H1 (cell line): ENCODE results near the gene KBTBD13. TPM values are rescaled to one million over a fixed set of nuclear protein-coding genes. Genes with fewer than 3 reads are reported as not detected.

Experiments used
- CTCF ChIA-PET: fragments of 300-600 bp; sonication (Branson Sonifier 250); formaldehyde crosslinking; loops from one replicate; lab custom pipeline; 2021; ENCODE audit not compliant: partially characterized antibody; lab: Charles Lee
- POLR2A ChIA-PET: fragments of 300-600 bp; sonication (Branson Sonifier 250); formaldehyde crosslinking; loops from one replicate; lab custom pipeline; 2021; ENCODE audit warnings: inconsistent platforms; ENCODE audit not compliant: partially characterized antibody; lab: Charles Lee
- DNase-seq, 2 experiments: peaks; one replicate each; pipeline versions ENCODE4 v3.0.0 to v3.0.0-alpha.2; 2010 to 2022; ENCODE audit warnings: low spot score in 2 of 2, low read depth in 1 of 2, mixed read lengths in 1 of 2
- FAIRE-seq: peaks from 2 replicates; lab custom pipeline; 2011; peaks lifted over from hg19 to GRCh38; lab: Jason Lieb, UNC
- H2AFZ ChIP-seq: 2 replicates; pipeline ENCODE4 v1.8.1; 2012; ENCODE audit warnings: low read length, inconsistent platforms
- H2AK5ac ChIP-seq: 2 replicates; pipeline ENCODE4 v1.6.1; 2013; ENCODE audit warnings: low read depth, low read length
- H2BK120ac ChIP-seq: replicated peaks from 2 replicates; pipeline ENCODE3; 2013; ENCODE audit warnings: low read depth, low read length, inconsistent platforms
- H2BK12ac ChIP-seq: 2 replicates; pipeline ENCODE4 v1.6.1; 2013; ENCODE audit warnings: low read depth, low read length
- H2BK15ac ChIP-seq: 2 replicates; pipeline ENCODE4 v1.6.1; 2013; ENCODE audit warnings: low read length
- H2BK20ac ChIP-seq: 2 replicates; pipeline ENCODE4 v1.6.1; 2013; ENCODE audit warnings: low read length
- H2BK5ac ChIP-seq: 2 replicates; pipeline ENCODE4 v1.6.1; 2013; ENCODE audit warnings: low read depth, low read length
- H3K14ac ChIP-seq: 2 replicates; pipeline ENCODE4 v1.6.1; 2013; ENCODE audit warnings: inconsistent platforms; ENCODE audit not compliant: insufficient read length
- H3K18ac ChIP-seq: 2 replicates; pipeline ENCODE4 v1.6.1; 2013; ENCODE audit warnings: low read length; ENCODE audit errors: extremely low read depth
- H3K23ac ChIP-seq: 2 replicates; pipeline ENCODE4 v1.6.1; 2013; ENCODE audit warnings: inconsistent platforms; ENCODE audit not compliant: insufficient read length
- H3K23me2 ChIP-seq: 2 replicates; pipeline ENCODE4 v1.6.1; 2013; ENCODE audit warnings: low read depth, low read length
- H3K27ac ChIP-seq: 2 replicates; pipeline ENCODE4 v1.6.1; 2011; ENCODE audit warnings: low read depth, low read length, inconsistent platforms
- H3K27me3 ChIP-seq, 4 experiments: replicated peaks in 1 of 4; 1 replicate in 1 of 4; 2 replicates in 3 of 4; pipeline versions ENCODE4 v1.6.1 to v1.8.1; 2011 to 2013; ENCODE audit warnings: low read length in 3 of 4, mild to moderate bottlenecking in 3 of 4, inconsistent platforms in 2 of 4, mixed read lengths in 2 of 4, moderate library complexity in 1 of 4; ENCODE audit not compliant: control insufficient read depth in 3 of 4, insufficient read depth in 3 of 4; ENCODE audit errors: extremely low read depth in 1 of 4
- H3K36me3 ChIP-seq, 4 experiments: 2 replicates each; pipeline versions ENCODE4 v1.6.1 to v1.8.1; 2011 to 2013; ENCODE audit warnings: mild to moderate bottlenecking in 4 of 4, low read length in 3 of 4, moderate library complexity in 2 of 4, control low read depth in 1 of 4, inconsistent platforms in 1 of 4; ENCODE audit not compliant: insufficient read depth in 4 of 4, control insufficient read depth in 2 of 4
- H3K4ac ChIP-seq: replicated peaks from 2 replicates; pipeline ENCODE3; 2013; ENCODE audit warnings: low read length, low read depth, mixed read lengths, inconsistent platforms; ENCODE audit not compliant: insufficient read length
- H3K4me1 ChIP-seq, 4 experiments: replicated peaks in 1 of 4; 1 replicate in 1 of 4; 2 replicates in 3 of 4; pipeline versions ENCODE4 v1.6.1 to v1.8.1; 2011 to 2013; ENCODE audit warnings: low read length in 3 of 4, inconsistent platforms in 2 of 4, mixed read lengths in 1 of 4; ENCODE audit not compliant: insufficient read depth in 4 of 4, control insufficient read depth in 3 of 4
- H3K4me2 ChIP-seq, 2 experiments: 2 replicates each; pipeline versions ENCODE4 v1.6.1 to v1.8.1; 2011 to 2013; ENCODE audit warnings: low read depth in 2 of 2, low read length in 2 of 2, control low read depth in 1 of 2, inconsistent platforms in 1 of 2, mild to moderate bottlenecking in 1 of 2; ENCODE audit not compliant: insufficient read depth in 1 of 2
- H3K4me3 ChIP-seq, 4 experiments: fragments of 200-600, 300-600 bp in 1 of 4; sonication (generic), shearing (Covaris generic), sonication (Bioruptor Twin) in 1 of 4; 2 replicates each; pipeline versions ENCODE4 v1.5.1 to v1.8.1; 2011 to 2016; ENCODE audit warnings: low read length in 4 of 4, low read depth in 3 of 4, control low read depth in 2 of 4, inconsistent platforms in 2 of 4, mild to moderate bottlenecking in 2 of 4, mixed read lengths in 1 of 4, moderate library complexity in 1 of 4; ENCODE audit not compliant: insufficient read depth in 2 of 4; ENCODE audit errors: extremely low read depth in 1 of 4
- H3K56ac ChIP-seq: replicated peaks from 2 replicates; pipeline ENCODE3; 2013; ENCODE audit warnings: low read depth, mild to moderate bottlenecking, mixed read lengths, low read length, inconsistent platforms; ENCODE audit not compliant: insufficient read length
- H3K79me1 ChIP-seq: 2 replicates; pipeline ENCODE4 v1.6.1; 2013; ENCODE audit warnings: low read depth, low read length, control low read depth
- H3K79me2 ChIP-seq, 2 experiments: 2 replicates each; pipeline versions ENCODE4 v1.6.1 to v1.8.1; 2012 to 2013; ENCODE audit warnings: low read length in 2 of 2, mild to moderate bottlenecking in 2 of 2, inconsistent platforms in 1 of 2; ENCODE audit not compliant: insufficient read depth in 2 of 2, control insufficient read depth in 1 of 2
- H3K9ac ChIP-seq, 4 experiments: replicated peaks in 1 of 4; 1 replicate in 1 of 4; 2 replicates in 3 of 4; pipeline versions ENCODE4 v1.6.1 to v1.8.1; 2011 to 2013; ENCODE audit warnings: low read depth in 3 of 4, low read length in 3 of 4, control low read depth in 2 of 4, mild to moderate bottlenecking in 2 of 4, moderate library complexity in 2 of 4, inconsistent platforms in 1 of 4; ENCODE audit errors: extremely low read depth in 1 of 4
- H3K9me3 ChIP-seq, 2 experiments: 2 replicates each; pipeline versions ENCODE4 v1.6.1 to v1.8.1; 2012 to 2013; ENCODE audit warnings: mild to moderate bottlenecking in 2 of 2, moderate library complexity in 2 of 2, control low read depth in 1 of 2, inconsistent platforms in 1 of 2, low read depth in 1 of 2, low read length in 1 of 2, mixed read lengths in 1 of 2; ENCODE audit not compliant: insufficient read depth in 2 of 2
- H4K20me1 ChIP-seq, 2 experiments: replicated peaks in 1 of 2; 2 replicates each; pipeline versions ENCODE3 to v1.8.1; 2011 to 2013; ENCODE audit warnings: inconsistent platforms in 2 of 2, low read length in 2 of 2, mild to moderate bottlenecking in 1 of 2; ENCODE audit not compliant: insufficient read depth in 2 of 2, control insufficient read depth in 1 of 2
- H4K5ac ChIP-seq: 2 replicates; pipeline ENCODE4 v1.6.1; 2013; ENCODE audit warnings: low read length, low read depth, mixed read lengths, inconsistent platforms; ENCODE audit not compliant: insufficient read length
- H4K8ac ChIP-seq: 2 replicates; pipeline ENCODE4 v1.8.0; 2013; ENCODE audit warnings: mild to moderate bottlenecking, moderate library complexity, low read length, inconsistent platforms; ENCODE audit not compliant: insufficient read depth; ENCODE audit errors: extremely low read depth
- H4K91ac ChIP-seq: replicated peaks from 2 replicates; pipeline ENCODE3; 2013; ENCODE audit warnings: low read length, mixed read lengths, inconsistent platforms; ENCODE audit not compliant: insufficient read length
- CHD2 ChIP-seq: IDR thresholded peaks from 2 replicates; pipeline ENCODE4 v1.6.1; 2012; ENCODE audit warnings: low read length, improper control_type of control experiment
- WGBS, 2 experiments: shearing (Covaris generic) in 1 of 2; methylation state at CpG; one replicate each; pipeline versions ENCODE4 v1.1.6 to v1.1.7; 2013 to 2015; ENCODE audit warnings: low lambda C conversion rate in 2 of 2, mixed read lengths in 2 of 2, inconsistent platforms in 1 of 2, low coverage in 1 of 2, missing lambda C conversion rate in 1 of 2; ENCODE audit not compliant: insufficient replicate concordance in 2 of 2, insufficient coverage in 1 of 2, insufficient read length in 1 of 2; ENCODE audit errors: extremely low coverage in 1 of 2, missing lambda C conversion rate in 1 of 2; 5-methylcytosine and 5-hydroxymethylcytosine counted together
- polyA plus RNA-seq, 7 experiments: library from polyadenylated mRNA; depleted of rRNA in 3 of 7; stranded (reverse) in 5 of 7; unstranded in 2 of 7; fragments of >200 nt in 5 of 7; fragments of 200-250 nt in 2 of 7; gene quantifications; 1 replicate in 5 of 7; 2 replicates in 1 of 7; 4 replicates in 1 of 7; pipeline versions ENCODE4 v1.2.1 to v1.2.3, GENCODE V29; 2011 to 2013; ENCODE audit warnings: missing spikeins in 2 of 7, mixed read lengths in 2 of 7
- total RNA-seq: library from RNA; stranded (reverse); fragmentation: NEBNext Ultra II Directional; extraction: Animal tissue kit (Norgen Biotek cat#: 25700); gene quantifications from 2 replicates; pipeline ENCODE4 v1.2.1, GENCODE V29; 2021

The KBTBD13 gene
- total and polyA plus RNA-seq, 2 of the 8 experiments (the other 6 are each of a cell fraction or from before 2014, with no cell fraction given), result not detected

DNA sequence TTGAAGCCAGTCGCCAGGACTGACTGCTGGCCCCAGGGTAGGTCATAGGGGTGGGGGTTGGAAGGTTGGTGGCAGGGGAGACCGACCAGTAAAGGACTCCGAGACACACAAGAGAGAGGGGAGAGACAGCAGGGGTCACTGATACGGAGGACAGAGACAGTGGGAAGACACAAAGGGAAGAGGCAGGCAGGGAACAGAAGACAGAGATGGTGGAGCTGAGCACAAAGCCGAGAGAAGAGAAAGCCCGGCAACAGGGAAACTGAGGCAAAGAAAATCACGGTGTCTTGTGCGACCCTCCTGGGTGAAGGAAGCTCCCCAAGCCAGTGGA, 9.3 kb upstream of the KBTBD13 start:
- Histone ChIP-seq H3K18ac (peak overlapping the region; percentile 91), H2AK5ac (no peak overlapping the region), H4K91ac (no peak overlapping the region), H2AFZ (no peak overlapping the region), H3K4ac (no peak overlapping the region), H3K4me2 (peak overlapping the region; percentile 82 to 90), H3K23me2 (peaks cover 6% of the 10 kb centered on the region; the same call in 1 of the 2 replicates), H4K20me1 (no peaks in the 10 kb centered on the region), H2BK12ac (peak overlapping the region; percentile 92; the same call in 1 of the 2 replicates), H4K8ac (peak overlapping the region; percentile 58), H2BK15ac (peak overlapping the region; percentile 81; the same call in 1 of the 2 replicates), H3K9me3 (no peaks in the 10 kb centered on the region), H3K9ac (peak overlapping the region in 2 of 4 experiments; percentile 29 to 40; a peak in 2 of 7 replicates), H3K56ac (no peak overlapping the region), H4K5ac (peak overlapping the region; percentile 1), H2BK120ac (peak overlapping the region; percentile 41), H2BK5ac (peak overlapping the region; percentile 75; the same call in 1 of the 2 replicates), H3K4me1 (peaks cover 5 to 19% (median 7%) of the 10 kb centered on the region in 4 experiments), H3K36me3 (no peaks in the 10 kb centered on the region), H3K14ac (no peak overlapping the region), H3K27ac (no peak overlapping the region), H2BK20ac (peak overlapping the region; percentile 61; the same call in 1 of the 2 replicates), H3K27me3 (peaks cover 0 to 6% (median 1%) of the 10 kb centered on the region in 4 experiments; a peak in 3 of 7 replicates), H3K4me3 (peak overlapping the region; percentile 43 to 71 (median 53)), H3K79me1 (peaks cover 3% of the 10 kb centered on the region; the same call in 1 of the 2 replicates), H3K79me2 (no peaks in the 10 kb centered on the region; a peak in 1 of 4 replicates), H3K23ac (no peak overlapping the region)
- DNase-seq (no peak), FAIRE-seq (no peak)
- no peak for TF ChIP-seq CHD2
- WGBS, 2 experiments, result 12% methylated on average over 7 of the region's 8 CpGs; no CpG with 5 or more reads in 1 of the 2 experiments
- CTCF ChIA-PET, result interaction anchor here (0.9 to 33.2 kb wide), 5 partner anchors 7 to 46 kb away, joined by 5 to 1213 read pairs (median 23); partner anchors contain the start of genes KBTBD13, RASL12 and SLC51B
- POLR2A ChIA-PET, result interaction anchor here (0.7 to 8.0 kb wide), 6 partner anchors 9 to 238 kb away, joined by 3 to 93 read pairs (median 4); partner anchors contain the start of genes KBTBD13 and RNU5B-1
